Measurements from ENCODE around the gene ANKRD66.
A peak's percentile ranks its signal among the peaks of the same experiment; 100 is the strongest.
"Not testable (repeated sequence)": the region's sequence is repeated elsewhere in the genome, so short reads cannot be mapped to it uniquely, and the experiment has no call there.

The ANKRD66 gene

DNA sequence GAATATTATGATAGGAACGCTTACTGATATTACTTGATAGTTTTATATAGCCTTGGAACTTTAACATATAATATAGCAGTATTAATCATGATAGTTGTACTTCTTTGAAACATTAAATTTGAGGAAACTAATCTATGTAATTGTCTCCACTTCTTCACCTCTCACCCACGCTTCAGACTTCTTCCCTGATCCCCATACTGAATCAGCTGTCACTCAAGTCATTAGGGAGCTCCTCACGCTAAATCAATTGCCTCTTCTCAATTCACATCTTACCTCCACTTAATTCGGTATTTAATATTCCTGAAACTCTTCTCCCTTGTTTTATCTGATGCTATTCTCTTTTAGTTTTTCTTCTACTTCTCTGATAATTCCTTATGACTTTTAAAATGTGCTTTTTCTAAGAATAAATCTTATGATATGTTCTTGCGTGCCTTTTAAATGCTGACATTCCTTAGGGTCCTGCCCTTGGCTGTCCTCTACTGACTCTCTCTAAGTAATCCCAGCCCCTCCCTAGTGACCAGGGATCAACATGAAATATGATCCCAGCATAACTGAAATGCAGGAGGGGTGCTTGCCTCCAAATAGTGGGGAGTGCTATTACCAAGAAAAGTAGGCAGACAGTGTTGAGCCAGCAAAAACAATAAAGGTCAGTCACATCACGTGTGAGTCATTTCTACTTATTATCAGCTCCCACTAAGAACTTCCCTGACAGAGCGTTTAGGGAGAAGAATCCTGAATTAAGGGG is 9.9 kb downstream of the ANKRD66 start:
- peak; percentile 2 for DNase-seq

DNA sequence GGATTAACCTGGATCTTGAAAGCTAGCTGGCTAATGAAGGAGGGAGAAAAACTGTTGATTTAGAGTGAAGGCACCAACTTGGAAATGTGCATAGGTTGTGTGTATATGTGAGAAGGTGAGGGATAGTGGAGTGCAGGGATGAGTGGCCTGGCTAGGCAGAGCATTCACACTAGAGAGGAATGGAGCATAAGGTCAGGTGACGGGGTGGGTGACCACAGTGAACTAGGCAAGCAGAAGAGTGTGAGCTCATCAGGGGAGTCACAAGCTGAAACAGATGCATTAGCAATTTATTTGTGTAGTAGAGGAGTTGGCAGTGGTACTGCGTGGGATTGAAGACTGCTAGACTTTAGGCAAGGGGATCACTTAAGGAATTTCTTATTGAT is 10.5 kb downstream of the ANKRD66 start:
- no peak for DNase-seq

DNA sequence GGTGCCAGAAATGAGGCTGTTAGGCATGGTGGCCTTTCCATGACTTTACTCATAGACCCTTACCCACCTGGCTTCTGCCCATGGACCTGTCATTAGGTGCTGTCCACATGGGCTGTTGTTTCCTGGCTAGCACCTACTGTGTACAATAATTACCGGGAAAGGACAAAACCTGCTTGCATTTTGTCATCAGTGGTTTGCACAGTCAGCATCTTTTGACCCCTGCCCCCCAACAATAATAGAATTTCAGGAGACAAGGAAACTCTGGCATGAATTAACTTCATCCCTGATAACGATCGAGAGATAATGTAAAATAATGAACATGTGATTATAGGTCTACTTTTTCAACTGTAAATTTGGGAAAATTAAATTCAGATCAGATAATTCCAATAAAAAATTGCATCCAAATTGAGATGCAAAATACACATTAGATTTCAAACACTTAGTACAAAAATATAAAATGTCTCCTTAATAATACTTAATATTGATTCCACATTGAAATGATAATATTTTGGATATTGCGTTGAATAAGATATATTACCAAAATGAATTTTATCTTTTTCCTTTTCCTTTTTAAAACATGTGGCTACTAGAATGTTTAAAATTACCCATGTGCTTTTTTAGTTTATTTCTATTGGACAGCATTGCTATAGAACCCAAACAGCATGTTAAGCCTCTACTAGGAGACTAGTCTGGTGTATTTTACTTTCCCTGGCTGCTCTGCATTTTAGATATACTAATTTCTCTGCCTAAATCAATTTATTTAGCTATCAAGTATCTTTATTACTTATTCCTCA is 12.4 kb downstream of the ANKRD66 start:
- DNase-seq, result no peak

DNA sequence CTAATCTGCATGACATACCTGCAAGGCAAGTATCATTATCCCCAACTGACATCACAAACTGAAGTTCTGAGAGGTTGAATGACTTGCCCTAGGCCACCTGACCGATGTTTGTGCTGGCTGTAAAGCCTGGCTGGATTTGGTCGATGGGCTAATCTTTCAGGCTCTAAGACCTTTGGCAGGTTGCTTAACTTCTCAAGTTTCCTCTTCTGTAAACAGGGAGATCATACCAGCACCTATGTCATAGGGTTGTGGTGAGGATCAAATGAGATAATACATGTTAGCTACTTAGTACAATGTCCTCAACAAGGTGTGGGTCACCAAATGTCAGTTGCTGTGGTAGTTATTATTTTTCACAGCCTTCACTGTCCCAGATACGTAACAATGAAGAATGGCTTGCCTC is 14.2 kb downstream of the ANKRD66 start:
- DNase-seq, result no peak

DNA sequence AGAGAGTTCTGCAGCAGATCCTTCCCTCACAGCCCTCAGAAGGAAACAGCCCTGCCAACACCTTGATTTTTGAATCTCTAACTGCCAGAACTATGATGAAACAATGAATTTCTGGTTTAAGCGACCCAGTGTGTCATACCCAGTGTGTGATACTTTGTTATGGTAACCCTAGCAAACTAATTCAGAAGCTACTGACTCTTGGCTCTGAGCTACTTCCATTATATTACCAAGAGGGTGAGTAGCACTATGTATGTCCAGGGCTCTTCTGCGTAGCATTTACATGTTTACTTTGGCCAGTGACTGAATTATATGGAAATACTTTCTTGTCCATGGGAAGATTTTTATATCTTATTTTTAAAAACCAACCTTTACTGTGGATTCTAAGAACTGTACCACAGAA is 16.7 kb downstream of the ANKRD66 start:
- DNase-seq, result no peak

DNA sequence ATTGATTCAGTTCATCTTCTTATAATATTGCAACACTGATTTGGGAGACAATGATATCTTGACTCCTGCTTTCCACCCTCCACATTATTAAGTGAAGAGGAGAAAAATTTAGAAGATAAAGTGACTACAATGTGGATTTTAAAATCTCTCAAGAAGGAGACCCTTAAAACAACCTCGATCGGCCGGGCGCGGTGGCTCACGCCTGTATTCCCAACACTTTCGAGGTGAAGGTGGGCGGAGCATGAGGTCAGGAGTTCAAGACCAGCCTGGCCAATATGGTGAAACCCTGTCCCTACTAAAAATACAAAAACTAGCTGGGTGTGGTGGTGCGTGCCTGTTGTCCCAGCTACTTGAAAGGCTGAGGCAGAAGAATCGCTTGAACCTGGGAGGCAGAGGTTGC is 17.5 kb downstream of the ANKRD66 start:
- not testable (repeated sequence) for DNase-seq

DNA sequence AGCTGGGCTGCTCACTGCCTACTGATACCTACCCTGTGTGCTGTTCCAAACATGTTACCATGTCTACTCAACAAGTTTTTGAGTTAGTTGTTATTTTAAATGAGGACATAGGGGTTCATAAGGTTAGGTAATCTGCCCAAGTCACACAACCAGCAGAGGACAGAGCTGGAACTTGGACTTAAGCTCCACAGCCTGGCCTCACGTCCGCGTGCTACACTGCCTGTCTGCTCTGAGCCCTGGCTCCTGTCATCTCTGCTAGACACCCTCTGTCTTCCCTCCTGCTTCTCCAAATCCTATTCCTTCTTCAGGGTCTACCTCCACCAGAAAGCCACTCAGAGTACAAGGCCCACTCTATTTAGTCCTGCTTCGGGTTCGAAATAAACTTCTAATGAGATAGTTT is 18.2 kb downstream of the ANKRD66 start:
- DNase-seq, result no peak

DNA sequence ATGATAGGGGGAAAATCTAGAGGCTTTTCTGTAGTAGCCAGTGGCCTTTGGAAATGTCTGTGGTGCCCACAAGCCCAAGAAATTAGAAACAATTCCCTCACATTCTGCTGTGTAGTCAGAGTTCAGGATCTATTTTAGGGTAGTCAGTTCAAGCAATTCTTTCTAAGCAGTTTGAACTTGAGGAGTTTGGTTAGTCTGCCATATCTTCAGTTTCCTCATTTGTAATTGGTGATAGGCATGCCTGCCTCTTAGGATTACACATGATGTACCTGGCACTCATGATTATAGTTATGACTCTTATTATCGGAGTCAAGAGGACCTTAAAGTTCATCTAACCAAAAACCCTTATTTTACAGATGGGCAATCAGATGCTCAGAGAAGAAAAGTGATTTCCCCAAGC is 25.3 kb downstream of the ANKRD66 start:
- DNase-seq, result no peak

DNA sequence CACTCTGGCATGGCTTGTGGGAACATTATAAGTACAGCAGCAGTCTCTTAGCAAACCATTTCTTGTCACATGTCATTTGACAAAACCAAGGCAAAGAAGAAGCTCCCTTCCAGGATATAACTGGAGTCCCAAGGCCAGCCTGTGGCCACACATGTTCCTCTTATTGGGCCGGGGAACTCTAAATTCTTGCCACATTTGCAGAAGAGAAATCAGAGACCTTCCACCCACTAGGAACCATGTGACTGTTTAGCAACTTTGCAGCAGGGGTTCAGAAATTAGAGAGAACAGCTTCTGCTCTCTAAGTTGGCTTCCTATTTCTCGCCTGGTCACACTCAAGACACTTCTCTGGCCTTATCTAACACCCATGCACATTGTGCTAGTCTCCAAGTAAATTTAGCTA is 26.0 kb downstream of the ANKRD66 start:
- DNase-seq, result no peak

DNA sequence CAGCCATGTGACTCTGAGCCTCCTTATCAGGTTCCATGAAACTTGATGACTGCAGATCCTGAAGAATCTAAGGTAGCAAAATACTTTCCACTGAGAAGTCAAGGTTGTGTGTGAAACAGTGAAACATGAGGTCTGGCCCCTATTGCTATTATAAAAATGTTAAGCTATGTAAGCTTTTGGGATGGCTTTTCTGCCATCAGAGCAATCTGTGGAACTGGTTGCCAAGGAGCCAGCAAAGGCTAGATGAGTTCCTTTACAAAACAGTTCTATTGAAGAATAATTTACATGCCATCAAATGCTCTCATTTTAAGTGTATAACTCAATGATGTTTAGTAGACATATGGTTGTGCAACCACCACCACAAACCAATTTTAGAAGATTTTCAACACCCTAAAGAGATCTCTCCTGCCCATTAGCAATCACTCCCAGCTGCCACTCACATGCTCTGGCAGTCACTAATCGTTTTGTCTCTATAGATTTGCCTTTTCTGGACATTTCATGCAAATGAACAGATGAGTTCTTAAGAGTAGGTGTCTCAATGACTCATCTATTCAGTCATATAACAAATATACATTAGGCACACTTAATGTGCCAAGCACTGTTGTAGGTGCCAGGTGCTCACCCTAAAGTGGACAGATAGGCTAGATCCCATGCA is 26.6 kb downstream of the ANKRD66 start:
- DNase-seq, result no peak

DNA sequence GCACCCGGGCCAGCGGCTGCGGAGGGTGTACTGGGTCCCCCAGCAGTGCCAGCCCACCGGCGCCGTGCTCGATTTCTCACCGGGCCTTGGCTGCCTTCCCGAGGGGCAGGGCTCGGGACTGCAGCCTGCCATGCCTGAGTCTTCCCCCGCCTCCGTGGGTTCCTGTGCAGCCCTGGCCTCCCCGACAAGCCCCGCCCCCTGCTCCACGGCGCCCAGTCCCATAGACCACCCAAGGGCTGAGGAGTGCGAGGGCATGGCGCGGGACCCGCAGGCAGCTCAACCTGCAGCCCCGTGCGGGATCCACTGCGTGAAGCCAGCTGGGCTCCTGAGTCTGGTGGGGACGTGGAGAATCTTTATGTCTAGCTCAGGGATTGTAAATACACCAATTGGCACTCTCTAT is 28.0 kb downstream of the ANKRD66 start:
- DNase-seq, result not testable (repeated sequence)

DNA sequence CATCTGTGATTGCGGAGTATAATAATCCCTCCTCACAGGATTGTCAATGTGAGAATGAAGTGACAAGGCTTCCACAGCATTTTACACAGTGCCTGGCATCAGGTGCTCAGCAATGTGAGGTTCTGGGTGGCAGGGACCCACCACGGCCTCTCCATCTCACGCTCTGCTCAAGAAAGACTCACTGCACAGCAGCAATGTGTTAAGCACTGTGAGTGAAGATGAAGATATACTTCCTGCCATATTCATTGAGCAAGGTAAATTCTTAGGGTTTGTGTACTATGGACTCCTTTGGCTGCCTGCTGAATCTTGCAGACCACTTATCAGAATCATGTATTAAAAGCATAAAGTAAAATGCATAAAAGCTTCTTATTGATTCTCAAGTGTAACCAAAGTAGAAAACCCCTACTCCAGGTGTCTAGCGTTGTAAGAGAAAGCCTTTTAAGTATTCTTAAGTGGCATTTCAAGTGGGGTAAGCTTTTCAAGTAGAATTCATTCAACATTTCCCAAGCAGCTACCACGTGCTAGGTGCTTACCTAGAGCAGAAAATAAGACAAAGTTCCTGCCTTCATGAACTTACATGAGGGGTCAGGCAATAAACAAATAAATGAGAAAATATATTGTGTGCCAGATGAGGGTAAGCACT is 29.5 kb downstream of the ANKRD66 start:
- no peak for DNase-seq

DNA sequence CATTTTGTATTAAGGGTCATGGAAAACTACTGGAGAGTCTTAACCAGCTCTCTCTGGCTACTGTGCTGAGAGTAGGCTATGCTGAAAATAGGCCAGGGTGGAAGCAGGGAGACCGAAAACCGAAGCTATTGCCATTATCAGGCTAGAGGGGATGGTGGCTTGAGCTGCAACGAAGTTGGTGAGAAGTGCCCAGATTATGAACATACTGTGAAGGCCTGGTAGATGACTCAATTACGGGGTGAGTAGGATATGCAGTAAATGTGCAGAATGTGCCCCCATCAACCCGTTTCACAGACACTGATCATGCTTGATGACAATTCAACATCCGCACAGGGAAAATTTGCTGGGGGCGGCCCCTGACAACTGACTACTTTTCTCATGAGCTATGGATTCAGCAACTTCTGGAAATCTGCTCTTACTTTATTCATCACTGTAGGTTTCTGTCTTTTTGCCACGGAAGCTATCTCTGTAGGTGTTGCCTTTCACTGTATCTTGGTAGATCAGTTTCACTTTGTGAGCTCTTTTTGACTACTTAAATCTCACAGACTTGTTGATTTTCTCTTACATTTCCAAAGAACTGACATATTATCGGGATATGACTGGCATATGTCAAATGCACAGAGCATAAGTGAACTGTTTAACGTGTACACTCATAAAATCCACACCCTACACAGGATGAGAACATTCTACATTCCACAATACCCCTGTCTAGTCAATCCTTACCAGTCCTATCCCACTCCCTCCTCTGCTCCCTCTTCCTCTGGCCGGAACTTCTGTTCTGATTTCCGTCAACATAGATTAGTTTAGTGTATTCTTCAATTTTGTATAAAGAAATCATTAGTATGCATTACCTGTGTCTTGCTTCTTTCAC is 31.0 kb downstream of the ANKRD66 start:
- no peak for DNase-seq

DNA sequence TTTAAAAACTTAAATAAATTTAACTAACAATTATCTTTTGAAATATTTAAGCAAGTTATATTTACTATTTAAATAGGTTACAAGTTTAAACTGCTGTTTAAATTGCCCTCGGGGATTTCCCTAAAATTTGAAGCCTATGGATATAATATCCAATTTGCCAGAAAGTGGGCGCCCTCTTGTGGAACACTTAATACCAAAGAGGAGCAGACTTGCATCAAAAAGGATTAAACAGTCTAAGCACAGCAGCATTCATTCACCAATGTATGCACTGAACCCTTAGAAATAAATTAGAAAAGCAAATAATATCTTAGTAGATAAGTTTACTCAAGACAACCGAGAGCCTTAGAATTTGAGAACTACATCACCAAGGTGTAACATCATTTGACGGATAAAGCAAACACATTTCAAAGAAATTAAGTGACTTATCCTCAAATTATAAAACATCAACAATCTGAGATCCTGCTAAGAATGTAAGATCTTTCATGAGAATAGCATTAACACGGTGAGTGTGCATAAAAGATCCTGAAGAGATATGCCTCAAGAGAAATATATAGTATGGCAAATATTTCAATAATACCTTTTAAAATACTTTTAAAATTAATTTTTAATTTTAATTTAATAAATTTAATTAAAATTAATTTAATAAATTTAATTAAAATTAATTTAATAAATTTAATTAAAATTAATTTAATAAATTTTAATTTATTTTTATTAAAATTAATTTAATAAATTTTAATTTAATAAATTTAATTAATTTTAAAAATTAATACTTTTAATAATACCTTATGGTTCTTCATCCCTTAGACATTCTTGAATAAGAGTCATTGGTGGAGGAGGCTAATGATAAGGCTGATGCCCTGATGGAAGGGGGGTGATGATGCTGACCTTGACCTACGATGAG is 35.0 kb downstream of the ANKRD66 start:
- DNase-seq, result peak; percentile 42

DNA sequence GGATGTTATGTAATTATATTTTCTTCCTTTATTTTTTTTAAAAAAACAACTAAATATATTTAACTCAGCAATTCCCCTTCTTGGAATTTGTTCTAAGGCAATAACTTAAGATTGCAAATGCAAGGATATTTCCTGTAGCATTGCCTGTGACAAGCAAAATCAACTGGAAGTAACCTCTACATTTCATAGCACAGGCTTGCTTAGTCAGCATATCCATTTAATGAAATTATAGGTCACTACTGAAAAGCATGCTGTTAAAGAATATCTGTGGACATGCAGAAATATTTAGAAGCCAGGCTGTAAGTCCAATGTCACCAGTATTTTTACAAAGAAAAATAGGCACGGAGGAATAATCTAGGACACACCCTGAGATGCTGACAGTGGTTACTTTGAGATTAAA is 37.8 kb downstream of the ANKRD66 start:
- DNase-seq, result no peak

DNA sequence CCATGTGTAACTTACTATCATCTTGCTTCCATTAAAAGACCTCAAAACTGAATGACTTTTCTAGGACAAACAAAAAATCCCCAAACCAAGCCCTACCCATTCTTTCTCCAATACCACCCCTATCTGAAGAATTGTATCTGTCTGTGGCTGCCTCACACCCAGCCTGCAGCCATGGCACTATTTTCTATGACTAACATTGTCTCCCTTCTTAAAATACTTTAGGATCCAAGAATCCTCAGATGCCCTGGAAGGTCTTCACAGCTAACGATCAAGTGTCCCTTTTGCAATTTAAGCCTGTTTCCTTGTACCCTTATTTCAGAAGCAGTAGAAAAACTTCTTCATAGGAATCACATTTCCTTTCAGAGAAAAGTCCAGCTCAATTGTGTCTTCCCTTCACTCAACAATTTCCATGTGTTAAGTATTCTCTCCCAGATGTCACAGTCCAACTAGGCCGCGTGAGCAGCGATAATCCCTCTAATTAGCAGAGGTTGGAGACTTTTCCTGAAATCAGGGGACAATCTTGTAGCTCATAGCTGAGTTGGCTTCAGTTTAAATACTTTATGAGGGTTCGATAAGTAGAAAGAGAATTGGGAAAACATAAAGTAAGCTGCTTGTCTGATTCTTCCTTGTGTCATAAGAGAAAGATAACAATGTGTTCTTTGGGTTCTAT is 41.3 kb downstream of the ANKRD66 start:
- DNase-seq, result no peak

DNA sequence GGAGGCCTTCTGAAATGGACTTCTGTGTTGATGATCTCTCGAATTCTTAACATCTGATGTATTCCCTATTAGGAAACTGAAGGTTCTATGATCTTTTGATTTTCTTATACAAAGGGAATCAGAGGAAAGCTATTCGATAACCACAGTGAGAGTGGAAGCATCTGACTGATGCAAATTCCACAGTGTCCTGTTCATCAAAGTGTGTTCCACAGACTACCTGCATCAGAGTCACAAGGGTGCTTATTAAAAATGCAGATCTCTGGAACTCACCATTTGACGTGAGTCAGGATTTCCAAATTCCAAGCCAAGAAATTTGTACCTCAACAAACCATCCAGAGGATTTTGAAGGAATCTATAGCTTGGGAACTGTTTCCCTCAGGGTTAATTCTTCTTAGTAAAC is 42.1 kb downstream of the ANKRD66 start:
- DNase-seq, result no peak

DNA sequence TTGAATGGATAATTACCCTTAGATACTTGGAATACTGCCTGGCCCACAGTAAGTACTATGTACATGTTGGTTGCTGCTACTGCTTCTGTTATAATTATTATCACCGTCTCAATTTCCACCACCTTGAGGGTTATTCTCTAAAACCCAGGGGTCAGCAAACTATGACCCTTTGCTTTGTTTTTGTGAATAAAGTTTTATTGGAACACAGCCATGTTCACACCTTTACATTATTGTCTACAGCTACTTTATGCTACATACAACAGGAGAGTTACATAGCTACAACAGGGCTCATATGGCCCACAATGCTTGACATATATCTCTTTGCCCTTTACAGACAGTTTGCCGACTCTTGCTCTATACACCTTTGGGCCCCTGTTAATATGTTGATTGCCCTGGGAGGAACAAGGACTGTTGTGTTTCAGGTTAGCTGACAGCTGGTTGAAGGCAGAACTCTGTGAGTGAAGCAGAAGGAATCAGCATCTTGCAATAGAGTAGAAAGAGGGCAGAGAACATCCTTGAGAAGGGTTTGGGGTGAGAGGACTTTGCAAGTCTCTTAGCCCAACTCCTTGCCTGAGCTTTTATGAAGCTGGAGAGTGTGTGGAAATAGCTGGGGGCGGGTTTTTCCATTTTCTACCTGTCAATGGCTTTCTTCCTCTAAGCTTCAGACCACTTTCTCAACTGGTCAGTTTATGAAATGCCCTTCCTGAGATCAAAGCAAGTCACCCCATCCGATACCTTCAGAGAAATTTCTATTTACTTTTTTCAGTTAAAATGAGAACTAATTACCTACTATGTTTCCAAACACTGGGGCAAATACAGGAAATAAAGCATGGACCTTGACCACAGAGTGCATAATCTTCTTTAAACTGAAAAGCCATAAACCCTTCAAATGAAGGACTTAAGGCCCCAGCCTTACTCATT is 43.0 kb downstream of the ANKRD66 start:
- no peak for DNase-seq

DNA sequence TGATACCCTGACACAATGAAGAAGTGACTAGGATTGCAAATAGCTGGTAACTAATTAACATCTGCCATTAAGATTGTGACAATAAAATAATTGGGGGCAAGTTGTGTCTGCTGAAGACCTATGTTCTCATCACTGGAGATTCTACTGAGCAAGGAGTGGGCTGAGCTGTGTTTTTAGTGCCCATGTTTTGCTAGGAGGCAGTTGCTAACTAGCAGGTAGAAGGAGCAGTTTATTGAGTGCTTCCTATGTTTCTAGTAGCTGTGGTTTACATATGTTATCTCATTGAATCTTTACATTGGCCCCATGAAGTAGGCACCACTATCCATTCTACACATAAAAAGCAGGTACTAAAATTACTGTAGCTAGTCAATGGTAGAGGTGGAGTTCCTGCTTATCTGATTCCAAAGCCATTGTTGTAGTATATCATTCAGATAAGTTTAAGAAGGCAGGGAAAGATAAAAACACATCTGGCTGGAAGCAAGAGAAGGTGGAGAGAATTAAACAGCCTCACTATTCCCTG is 43.7 kb downstream of the ANKRD66 start:
- no peak for DNase-seq

All from fibroblast of skin of right quadriceps (primary cell).